ENCODE measurements around the gene SMPD3. TPM values are rescaled to one million over a fixed set of nuclear protein-coding genes. Genes with fewer than 3 reads are reported as not detected.

The SMPD3 gene
- total RNA-seq, 1 donor from 2014 or later = 64.8 TPM

DNA sequence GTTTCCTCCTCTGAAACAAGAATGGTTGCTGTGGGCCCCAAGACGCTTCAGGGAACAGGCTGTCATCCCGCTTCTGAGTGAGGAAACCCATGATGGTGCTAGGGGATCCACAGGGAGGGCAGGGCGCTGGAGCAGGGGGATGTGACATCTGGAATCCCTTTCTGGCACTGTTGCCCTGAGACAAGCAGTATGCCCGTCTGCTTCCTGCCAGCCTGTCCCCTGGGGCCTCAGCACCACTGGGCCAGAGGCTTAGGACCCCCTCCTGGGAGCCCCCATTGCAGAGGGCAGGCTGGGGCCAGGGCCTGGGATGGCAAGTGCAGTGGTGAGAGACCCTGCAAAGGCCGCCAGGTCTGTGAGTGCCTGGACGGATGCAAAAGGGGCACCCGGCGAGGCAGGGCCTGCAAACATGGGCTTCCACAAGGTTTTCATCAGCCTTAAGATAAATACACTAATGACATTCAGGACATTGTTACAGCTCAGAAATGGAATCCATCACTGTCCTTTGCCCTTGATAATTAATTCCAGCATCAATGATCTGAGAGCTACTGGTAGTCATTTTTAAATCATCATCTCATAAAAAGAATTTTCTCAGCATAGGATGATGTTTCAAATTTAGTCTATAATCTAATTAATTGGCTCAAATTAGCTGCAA is 85.9 kb downstream of the SMPD3 start:
- FAIRE-seq (no peak), DNase-seq (ENCODE audit: low spot score in 2 of 2) (no peak)

DNA sequence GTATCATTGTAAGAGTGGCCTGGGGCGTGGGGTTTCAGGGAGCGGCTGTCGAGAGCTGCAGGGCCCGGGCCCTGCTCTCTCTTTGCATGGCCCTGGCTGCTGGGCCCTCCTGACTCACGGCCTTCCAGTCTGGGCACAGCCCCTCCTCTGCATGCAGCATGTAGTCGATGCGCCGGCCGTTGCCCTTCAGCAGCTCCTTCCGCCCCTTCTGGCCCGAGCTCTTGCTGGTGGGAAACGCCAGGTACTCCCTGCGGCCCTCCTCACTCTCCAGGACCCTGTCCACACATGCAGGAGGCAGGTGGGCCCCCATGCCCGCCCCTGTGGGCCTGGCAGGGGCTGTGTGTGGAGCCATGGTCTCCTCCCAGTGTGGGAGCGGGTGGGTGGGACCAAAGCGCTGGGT is 86.8 kb downstream of the SMPD3 start:
- no peak for FAIRE-seq
- no peak for DNase-seq (ENCODE audit: low spot score in 2 of 2)

DNA sequence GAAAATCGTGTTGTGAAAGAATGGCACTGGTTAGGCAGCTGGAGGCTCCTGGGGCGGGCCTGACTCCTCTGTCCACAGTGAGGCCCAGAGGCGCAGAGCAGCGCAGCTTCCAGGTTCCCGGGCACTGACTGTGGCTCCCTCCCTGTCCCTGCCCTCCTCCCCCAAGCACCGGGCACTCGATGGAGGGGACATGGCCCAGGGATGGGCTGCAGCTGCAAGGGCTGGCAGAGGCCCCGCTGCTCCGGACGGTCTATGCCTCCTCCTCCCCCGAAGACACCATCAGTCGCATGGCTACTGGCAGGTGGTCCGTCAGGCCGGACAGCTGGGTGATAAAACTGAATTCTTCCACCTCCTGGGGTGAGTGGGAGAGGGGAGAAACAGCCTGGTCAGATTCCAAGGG is 87.4 kb downstream of the SMPD3 start:
- DNase-seq (ENCODE audit: low spot score in 2 of 2) = no peak

DNA sequence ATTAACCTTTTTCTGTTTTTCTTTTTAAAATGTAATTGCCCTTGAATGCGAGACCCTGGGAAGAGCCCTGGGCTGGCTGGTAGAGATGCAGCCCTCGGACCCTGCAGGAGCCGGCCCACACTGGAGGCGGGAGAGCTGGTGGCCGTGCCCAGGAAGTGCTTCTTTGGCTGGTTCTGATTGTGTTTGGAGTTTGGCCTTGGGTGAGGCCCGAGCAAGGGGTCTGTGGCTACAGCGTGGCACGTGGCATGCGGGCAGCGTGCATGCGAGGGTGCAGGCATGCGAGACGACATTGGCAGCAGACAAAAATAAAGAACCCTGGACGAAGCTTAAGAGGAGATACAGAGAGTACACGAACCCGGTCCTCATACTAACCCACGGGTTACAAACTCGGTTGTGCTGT is 87.8 kb downstream of the SMPD3 start:
- FAIRE-seq (no peak), DNase-seq (ENCODE audit: low spot score in 2 of 2) (no peak)

More for the DNA sequence above, 87.4 kb downstream of the SMPD3 start:
- FAIRE-seq = no peak

DNA sequence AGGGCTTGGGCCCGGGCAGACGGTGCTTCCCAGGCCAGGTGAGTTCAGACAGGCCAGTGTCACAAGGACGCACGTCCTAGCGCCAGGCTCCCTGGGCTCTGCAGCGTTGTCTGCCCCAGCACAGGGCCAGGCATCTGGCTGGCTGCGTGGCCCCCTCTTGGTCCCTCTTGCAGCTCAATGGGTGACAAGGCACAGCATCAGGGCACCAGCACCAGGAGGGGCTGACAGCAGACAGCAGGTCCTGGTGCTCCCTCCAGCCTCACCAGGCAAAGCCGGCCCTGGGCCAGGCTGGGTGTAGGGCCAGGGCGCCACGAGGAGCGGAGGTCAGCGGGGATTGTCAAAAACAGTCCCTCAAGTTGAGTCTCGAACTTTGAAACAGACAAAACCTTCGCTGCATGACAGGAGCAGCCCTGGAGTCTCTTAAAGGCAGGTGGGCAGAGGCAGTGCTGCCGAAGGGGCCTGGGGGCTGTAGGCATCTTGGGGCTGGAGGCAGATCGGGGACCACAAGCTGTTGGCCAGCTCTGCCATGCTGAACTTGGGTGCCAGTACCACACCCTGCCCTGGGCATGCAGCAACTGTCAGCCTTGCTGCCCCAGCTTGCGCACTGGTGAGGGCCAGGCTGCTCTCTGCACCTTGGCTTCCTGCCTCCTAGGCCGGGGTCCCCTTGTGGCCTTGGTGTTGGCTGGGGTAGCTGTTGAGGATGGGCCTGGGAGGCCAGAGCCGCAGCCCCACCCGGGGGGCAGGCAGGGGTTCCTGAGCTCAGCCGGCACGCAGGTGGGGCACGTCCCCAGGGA is 88.7 kb downstream of the SMPD3 start:
- DNase-seq (ENCODE audit: low spot score in 2 of 2) (no peak), FAIRE-seq (no peak)

GRCh38 chr16:68358951-68359350 is 89.4 kb downstream of the SMPD3 start:
- FAIRE-seq (no peak), DNase-seq (ENCODE audit: low spot score in 2 of 2) (no peak)

GRCh38 chr16:68357923-68358322 is 90.4 kb downstream of the SMPD3 start:
- FAIRE-seq (no peak), DNase-seq (ENCODE audit: low spot score in 2 of 2) (no peak)

DNA sequence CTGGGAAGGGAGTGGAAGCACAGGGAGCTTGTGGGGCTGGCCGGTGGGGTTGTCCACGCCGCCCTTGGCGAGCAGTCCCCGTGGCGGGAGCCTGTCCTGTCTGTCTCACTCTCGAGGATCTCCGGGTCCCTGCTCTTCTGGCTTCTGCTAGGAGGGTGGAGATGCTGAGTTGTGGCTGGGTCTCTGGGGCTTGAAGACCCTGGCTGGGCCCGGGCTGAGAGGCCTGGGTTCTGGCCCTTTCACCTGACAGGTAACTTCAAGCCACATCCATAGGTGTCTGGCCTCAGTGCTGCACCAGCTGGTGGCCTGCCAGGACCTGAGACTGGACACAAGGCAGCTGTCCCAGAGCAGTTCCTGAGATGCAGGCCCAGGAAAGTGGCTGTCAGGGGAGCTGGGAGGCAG is 90.8 kb downstream of the SMPD3 start:
- no peak for DNase-seq (ENCODE audit: low spot score in 2 of 2)
- FAIRE-seq = no peak

DNA sequence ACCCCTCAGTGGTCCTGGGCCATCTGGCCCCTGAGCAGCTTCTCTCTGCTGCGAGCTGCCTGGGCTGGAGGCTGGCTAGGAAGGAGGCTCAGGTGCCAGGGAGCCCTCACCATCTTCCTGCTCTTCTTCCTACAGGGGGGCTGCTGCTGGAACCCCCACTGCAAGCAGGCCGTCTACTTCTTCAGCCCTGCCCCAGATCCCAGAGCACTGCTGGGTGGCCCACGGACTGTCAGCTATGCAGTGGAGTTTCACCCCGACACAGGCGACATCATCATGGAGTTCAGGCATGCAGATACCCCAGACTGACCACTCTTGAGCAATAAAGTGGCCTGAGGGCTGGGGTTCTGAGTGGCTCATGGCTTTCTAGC is 91.4 kb downstream of the SMPD3 start:
- no peak for FAIRE-seq
- no peak for DNase-seq (ENCODE audit: low spot score in 2 of 2)

- FAIRE-seq (no peak), DNase-seq (ENCODE audit: low spot score in 2 of 2) (no peak)
Observed at GRCh38 chr16:68356249-68356918, 91.9 kb downstream of the SMPD3 start.

DNA sequence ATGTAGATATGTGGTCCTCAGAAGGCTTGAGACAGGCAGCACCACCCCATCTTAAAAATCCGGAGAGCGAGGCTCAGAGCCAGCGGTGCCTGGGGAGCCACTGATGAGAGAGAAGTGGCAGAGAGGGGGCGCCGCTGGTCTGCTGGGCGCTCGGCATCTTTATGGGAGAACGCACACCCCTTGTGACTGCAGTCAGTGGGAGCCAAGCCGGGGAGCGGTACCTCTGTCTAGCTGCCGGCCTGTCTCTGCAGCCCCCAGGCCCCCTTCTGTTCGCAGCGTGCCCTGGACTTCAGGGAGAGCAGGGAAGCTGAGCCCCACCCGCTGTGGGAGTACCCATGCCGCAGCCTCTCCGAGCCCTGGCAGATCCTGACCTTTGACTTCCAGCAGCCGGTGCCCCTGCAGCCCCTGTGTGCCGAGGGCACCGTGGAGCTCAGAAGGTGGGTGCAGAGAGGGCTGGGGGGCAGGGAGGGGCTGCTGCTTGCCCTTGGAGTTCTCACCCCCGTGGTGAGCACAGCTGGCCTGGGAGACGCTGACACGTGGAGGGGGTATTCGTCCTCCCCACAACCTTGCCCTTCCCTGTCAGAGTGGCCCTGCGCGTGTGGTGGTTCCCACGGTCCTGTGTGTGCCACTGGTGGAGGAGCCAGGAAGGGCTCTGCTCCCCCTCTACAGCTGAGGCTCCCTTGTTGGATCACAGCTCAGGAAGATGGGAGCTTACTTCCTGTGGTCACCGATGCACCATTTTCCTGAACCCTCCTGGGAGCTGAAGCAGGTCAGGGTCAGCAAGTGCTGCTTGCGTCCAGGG is 92.7 kb downstream of the SMPD3 start:
- no peak for DNase-seq (ENCODE audit: low spot score in 2 of 2)
- no peak for FAIRE-seq

DNA sequence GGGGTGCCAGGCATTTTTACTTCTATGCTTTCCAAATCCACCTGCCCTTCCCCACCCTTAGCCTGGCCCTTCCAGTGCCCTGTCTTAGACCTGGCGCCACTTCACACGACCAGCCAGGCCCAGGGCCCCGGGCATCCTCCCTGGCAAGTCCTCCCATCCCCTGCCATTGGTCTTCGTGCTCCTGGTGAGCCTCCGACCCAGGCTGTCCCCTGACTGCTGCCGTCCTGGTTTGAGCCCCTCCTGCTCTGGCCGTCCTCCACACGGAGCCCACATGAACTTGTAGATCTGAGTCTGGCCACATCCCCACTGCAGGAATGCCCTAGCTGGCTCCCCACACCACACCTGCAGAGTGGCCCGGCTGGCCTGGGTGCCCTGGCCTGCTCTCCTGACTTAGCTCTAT is 93.5 kb downstream of the SMPD3 start:
- DNase-seq (ENCODE audit: low spot score in 2 of 2) (no peak), FAIRE-seq (no peak)

DNA sequence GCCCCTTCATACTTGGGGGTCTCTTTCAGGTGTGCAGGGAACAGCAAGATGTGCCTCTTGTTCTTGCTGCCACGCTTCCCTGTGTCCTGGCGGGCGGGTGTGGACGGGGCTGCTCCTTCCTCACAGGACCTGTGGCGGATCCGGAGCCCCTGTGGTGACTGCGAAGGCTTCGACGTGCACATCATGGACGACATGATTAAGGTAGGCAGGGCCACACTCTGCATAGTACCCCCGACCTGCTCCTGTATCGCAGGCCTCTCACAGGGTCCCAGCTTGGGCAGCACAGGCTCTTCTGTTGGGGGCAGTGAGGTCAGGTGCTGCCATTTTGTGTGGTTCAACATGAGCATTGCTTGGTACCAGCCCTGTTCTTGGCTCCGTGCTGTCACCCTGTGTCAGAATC is 94.9 kb downstream of the SMPD3 start:
- DNase-seq (ENCODE audit: low spot score in 2 of 2) = no peak
- no peak for FAIRE-seq

- no peak for FAIRE-seq
- no peak for DNase-seq (ENCODE audit: low spot score in 2 of 2)
Observed at GRCh38 chr16:68351991-68352431, 96.3 kb downstream of the SMPD3 start.

- FAIRE-seq = no peak
- no peak for DNase-seq (ENCODE audit: low spot score in 2 of 2)
Observed at GRCh38 chr16:68351463-68351862, 96.8 kb downstream of the SMPD3 start.

DNA sequence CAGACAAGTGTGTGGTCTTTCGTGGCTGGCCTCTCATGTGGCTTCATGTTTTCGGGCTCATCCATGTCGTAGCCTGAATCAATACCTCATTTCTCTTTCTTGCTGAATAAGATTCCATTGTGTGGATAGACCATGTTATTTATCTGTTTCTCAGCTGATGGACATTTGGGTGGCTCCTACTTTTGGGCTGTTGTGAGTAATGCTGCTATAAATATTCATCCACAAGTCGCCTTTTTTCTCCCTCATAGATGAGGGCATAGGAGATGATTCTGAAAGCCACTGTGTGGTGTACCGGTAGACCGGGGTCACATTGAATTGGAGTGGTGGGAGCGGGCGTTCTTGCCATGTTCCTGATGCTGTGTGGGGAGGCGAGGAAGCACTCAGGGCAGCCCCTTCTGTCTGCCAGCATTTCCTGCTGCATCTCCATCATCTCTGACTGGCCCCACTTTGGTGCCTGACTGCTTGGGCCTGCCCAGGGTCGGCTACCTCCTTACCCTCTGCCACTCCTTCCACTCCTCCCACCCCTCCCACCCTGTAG is 97.4 kb downstream of the SMPD3 start:
- DNase-seq (ENCODE audit: low spot score in 2 of 2) = no peak
- FAIRE-seq = no peak

DNA sequence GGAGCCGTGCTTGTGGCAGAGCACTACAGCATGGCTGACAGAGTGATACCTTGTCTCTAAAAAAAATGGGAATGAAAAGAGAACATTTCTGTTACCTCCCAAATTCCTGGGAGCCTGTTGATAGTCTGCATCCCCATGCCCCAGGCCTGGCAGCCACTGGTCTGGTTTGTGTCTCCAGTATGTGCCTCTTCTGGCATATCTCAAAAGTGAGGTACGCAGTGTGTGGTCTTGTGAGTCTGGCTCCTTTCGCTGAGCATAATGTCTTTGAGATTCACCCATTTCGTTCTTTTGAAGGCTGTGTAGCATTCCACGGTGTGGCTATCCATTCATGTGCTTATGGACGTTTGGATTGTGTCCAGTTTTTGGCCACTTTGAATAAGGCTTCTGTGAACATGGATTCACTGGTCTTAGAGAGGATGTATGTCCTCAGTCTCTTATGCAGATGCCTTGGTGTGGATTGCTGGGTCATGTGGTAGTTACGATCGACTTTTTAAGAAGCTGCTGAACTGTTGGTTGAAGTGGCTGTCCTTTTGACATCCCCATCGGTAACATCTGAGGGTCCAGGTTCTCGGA is 98.4 kb downstream of the SMPD3 start:
- DNase-seq (ENCODE audit: low spot score in 2 of 2) (no peak), FAIRE-seq (no peak)

DNA sequence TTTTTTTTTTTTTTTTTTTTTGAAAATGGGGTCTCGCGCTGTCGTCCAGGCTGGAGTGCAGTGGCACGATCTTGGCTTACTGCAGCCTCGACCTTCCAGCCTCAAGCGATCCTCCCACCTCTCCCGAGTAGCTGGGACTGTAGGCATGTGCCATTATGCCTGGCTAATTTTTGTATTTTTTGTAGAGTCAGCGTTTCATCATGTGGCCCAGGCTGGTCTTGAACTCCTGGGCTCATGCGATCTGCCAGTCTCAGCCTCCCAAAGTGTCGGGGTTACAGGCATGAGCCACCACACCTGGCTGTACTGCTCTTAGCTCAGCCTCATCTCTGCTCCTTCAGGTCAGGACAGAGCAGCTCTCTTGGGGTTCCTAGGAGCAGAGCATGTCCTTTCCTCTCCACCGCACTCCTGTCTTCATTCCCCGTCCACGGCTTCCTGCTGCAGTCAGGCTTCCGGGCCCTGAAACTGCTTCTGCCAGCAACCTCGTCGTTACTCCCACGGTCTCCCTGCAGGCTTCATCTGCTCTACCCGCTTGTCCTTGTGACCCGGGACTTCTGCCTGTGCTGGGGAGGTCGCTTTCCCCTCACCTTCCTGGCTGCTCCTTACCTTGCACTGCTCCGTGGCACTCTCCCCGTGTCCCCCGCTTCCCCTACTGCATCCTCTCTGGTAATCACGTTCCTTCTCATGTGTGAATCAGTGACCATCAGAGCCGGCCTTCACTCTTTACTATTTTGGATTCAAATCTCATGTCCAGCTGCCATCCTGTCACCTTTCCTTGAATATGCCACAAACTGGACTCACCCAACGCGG is 99.5 kb downstream of the SMPD3 start:
- no peak for FAIRE-seq

DNA sequence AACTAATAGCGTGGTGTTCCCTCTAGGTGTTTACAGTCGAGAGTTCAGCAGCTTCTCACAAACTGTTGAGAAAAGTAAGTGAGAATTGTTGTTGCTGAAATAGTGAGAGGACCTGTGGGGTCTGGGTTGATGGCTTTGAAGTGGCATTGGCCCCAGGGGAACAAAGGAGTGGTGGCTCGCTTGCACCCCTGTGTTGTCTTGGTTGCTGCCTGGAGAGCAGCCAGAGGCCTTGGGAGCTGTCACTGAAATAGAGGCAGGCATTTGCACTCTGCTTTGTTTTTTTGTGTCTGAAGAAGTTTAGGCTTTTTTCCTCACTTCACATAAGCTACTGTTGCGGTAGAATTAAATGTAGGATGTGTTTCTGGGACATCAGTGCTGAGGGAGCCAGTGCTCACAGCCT is 100.7 kb downstream of the SMPD3 start:
- DNase-seq (ENCODE audit: low spot score in 2 of 2) (no peak), FAIRE-seq (no peak)

More for the DNA sequence above, 99.5 kb downstream of the SMPD3 start:
- DNase-seq (ENCODE audit: low spot score in 2 of 2) = no peak
